IMR-90 (cell line): ENCODE data around the gene HOATZ. TPM values are rescaled to one million over a fixed set of nuclear protein-coding genes. Genes with fewer than 3 reads are reported as not detected.

Source experiments
- ATAC-seq: fragments of 200-7000 bp; cut with Tn5 transposase; 2 replicates; pipeline ENCODE4 v1.9.1; 2020; ENCODE audit warnings: low read depth, mild to moderate bottlenecking, moderate library complexity
- BruUV-seq: library from RNA; stranded (reverse); fragments of 400-500 nt; replicated peaks from 2 replicates; lab custom pipeline; 2021; lab: Mats Ljungman, UMichigan
- CTCF ChIA-PET: fragments of 300-600 bp; formaldehyde crosslinking; extraction: SDS; loops from one replicate; lab custom pipeline; 2021; ENCODE audit warnings: antibody characterized with exemption; lab: Yijun Ruan, JAX
- POLR2A ChIA-PET: fragments of 300-600 bp; sonication (Branson Sonifier 250); formaldehyde crosslinking; loops from one replicate; lab custom pipeline; 2022; ENCODE audit warnings: antibody characterized with exemption; ENCODE audit not compliant: unreplicated experiment; lab: Charles Lee
- DNase-seq: peaks from one replicate; pipeline ENCODE4 v3.0.0; 2013
- H2AFZ ChIP-seq: replicated peaks from 2 replicates; pipeline ENCODE3; 2013; ENCODE audit warnings: low read length, mild to moderate bottlenecking; ENCODE audit not compliant: poor library complexity
- H2AK5ac ChIP-seq: 2 replicates; pipeline ENCODE4 v1.6.1; 2013; ENCODE audit warnings: low read depth, low read length, inconsistent platforms
- H2AK9ac ChIP-seq: replicated peaks from 2 replicates; pipeline ENCODE3; 2013; ENCODE audit warnings: mild to moderate bottlenecking, low read depth, low read length, moderate library complexity; ENCODE audit not compliant: poor library complexity
- H2BK120ac ChIP-seq: 2 replicates; pipeline ENCODE4 v1.6.1; 2013; ENCODE audit warnings: low read depth, low read length, inconsistent platforms
- H2BK15ac ChIP-seq: 3 replicates; pipeline ENCODE4 v1.6.1; 2013; ENCODE audit warnings: low read depth, low read length, inconsistent platforms
- H2BK20ac ChIP-seq: 2 replicates; pipeline ENCODE4 v1.6.1; 2013; ENCODE audit warnings: low read depth, mild to moderate bottlenecking, inconsistent platforms, low read length, moderate library complexity
- H2BK5ac ChIP-seq: 2 replicates; pipeline ENCODE4 v1.6.1; 2013; ENCODE audit warnings: mild to moderate bottlenecking, low read depth, low read length, inconsistent platforms; ENCODE audit not compliant: poor library complexity, severe bottlenecking
- H3K14ac ChIP-seq: replicated peaks from 2 replicates; pipeline ENCODE4 v1.6.1; 2013; ENCODE audit warnings: low read depth, low read length, inconsistent platforms
- H3K18ac ChIP-seq: 2 replicates; pipeline ENCODE4 v1.6.1; 2013; ENCODE audit warnings: low read depth, low read length, control low read depth
- H3K23ac ChIP-seq: 2 replicates; pipeline ENCODE4 v1.6.1; 2013; ENCODE audit warnings: low read depth, low read length, inconsistent platforms
- H3K27ac ChIP-seq: 2 replicates; pipeline ENCODE4 v1.5.1; 2013; ENCODE audit warnings: mild to moderate bottlenecking, control low read depth, low read length; ENCODE audit not compliant: insufficient read depth
- H3K27me3 ChIP-seq: 2 replicates; pipeline ENCODE4 v1.6.1; 2013; ENCODE audit warnings: low read length; ENCODE audit not compliant: control insufficient read depth, insufficient read depth
- H3K36me3 ChIP-seq: 2 replicates; pipeline ENCODE4 v1.6.1; 2013; ENCODE audit warnings: low read length, mixed read lengths; ENCODE audit not compliant: control insufficient read depth, insufficient read depth
- H3K4ac ChIP-seq: 2 replicates; pipeline ENCODE4 v1.6.1; 2013; ENCODE audit warnings: low read depth, low read length, inconsistent platforms
- H3K4me1 ChIP-seq: 2 replicates; pipeline ENCODE4 v1.6.1; 2013; ENCODE audit warnings: low read length, mixed read lengths; ENCODE audit not compliant: control insufficient read depth, insufficient read depth
- H3K4me2 ChIP-seq: 2 replicates; pipeline ENCODE4 v1.6.1; 2013; ENCODE audit warnings: low read depth, mild to moderate bottlenecking, control low read depth, low read length, moderate library complexity
- H3K4me3 ChIP-seq: 2 replicates; pipeline ENCODE4 v1.5.1; 2013; ENCODE audit warnings: low read depth, mild to moderate bottlenecking, control low read depth, low read length, moderate library complexity; ENCODE audit not compliant: insufficient read depth
- H3K56ac ChIP-seq: 2 replicates; pipeline ENCODE4 v1.6.1; 2013; ENCODE audit warnings: low read length, inconsistent platforms; ENCODE audit not compliant: insufficient read depth; ENCODE audit errors: extremely low read depth
- H3K79me1 ChIP-seq, 2 experiments: 2 replicates each; pipeline ENCODE4 v1.6.1; 2013; ENCODE audit warnings: low read length in 2 of 2, inconsistent platforms in 1 of 2, low read depth in 1 of 2
- H3K9ac ChIP-seq: 2 replicates; pipeline ENCODE4 v1.6.1; 2013; ENCODE audit warnings: low read depth, low read length, control low read depth
- H3K9me1 ChIP-seq: 2 replicates; pipeline ENCODE4 v1.6.1; 2013; ENCODE audit warnings: low read length, inconsistent platforms; ENCODE audit not compliant: insufficient read depth
- H3K9me3 ChIP-seq: 2 replicates; pipeline ENCODE4 v1.6.1; 2013; ENCODE audit warnings: low read length; ENCODE audit not compliant: control insufficient read depth, insufficient read depth
- H4K20me1 ChIP-seq: 2 replicates; pipeline ENCODE4 v1.6.1; 2013; ENCODE audit warnings: low read length, inconsistent platforms; ENCODE audit not compliant: insufficient read depth
- H4K5ac ChIP-seq: 2 replicates; pipeline ENCODE4 v1.6.1; 2013; ENCODE audit warnings: mild to moderate bottlenecking, low read depth, low read length, control low read depth
- H4K8ac ChIP-seq, 2 experiments: 2 replicates each; pipeline ENCODE4 v1.6.1; 2013; ENCODE audit warnings: low read depth in 2 of 2, low read length in 2 of 2, control low read depth in 1 of 2, inconsistent platforms in 1 of 2
- H4K91ac ChIP-seq: 2 replicates; pipeline ENCODE4 v1.6.1; 2013; ENCODE audit warnings: low read depth, low read length, inconsistent platforms; ENCODE audit not compliant: insufficient read depth
- CHD1 ChIP-seq: IDR thresholded peaks from 2 replicates; pipeline ENCODE4 v1.6.1; 2012; ENCODE audit warnings: low read depth, low read length, improper control_type of control experiment
- MAZ ChIP-seq: IDR thresholded peaks from 2 replicates; pipeline ENCODE4 v1.6.1; 2012; ENCODE audit warnings: low read depth, mild to moderate bottlenecking, low read length, improper control_type of control experiment, moderate library complexity, borderline replicate concordance
- RCOR1 ChIP-seq: IDR thresholded peaks from 2 replicates; pipeline ENCODE4 v1.6.1; 2012; ENCODE audit warnings: mild to moderate bottlenecking, low read length, improper control_type of control experiment; ENCODE audit not compliant: insufficient replicate concordance
- USF2 ChIP-seq: fragments of 150-350 bp; IDR thresholded peaks from 2 replicates; pipeline ENCODE4 v1.6.1; 2017; ENCODE audit warnings: mild to moderate bottlenecking, antibody characterized with exemption, low read length, low read depth
- WGBS, 2 experiments: methylation state at CpG; one replicate each; pipeline versions ENCODE4 v1.1.5 to v1.1.7; 2013; ENCODE audit warnings: missing lambda C conversion rate in 2 of 2; ENCODE audit not compliant: insufficient read length in 1 of 2; ENCODE audit errors: extremely low coverage in 2 of 2; 5-methylcytosine and 5-hydroxymethylcytosine counted together
- dilution Hi-C: fragments of 300-500 bp; cut with HindIII; formaldehyde crosslinking; loops from one replicate; pipeline ENCODE4 v1.14.3; 2018; ENCODE audit warnings: low sequenced_read_pairs; ENCODE audit not compliant: unreplicated experiment
- in situ Hi-C: fragments of 300-500 bp; cut with MboI; formaldehyde crosslinking; loops from 3 replicates; pipeline ENCODE4 v1.14.3; 2019; ENCODE audit warnings: low sequenced_read_pairs, inconsistent platforms, mixed read lengths
- intact Hi-C: fragments of 100-400 bp; cut with micrococcal nuclease; formaldehyde crosslinking; loops from 2 replicates; pipeline ENCODE4 v1.10.0; 2022
- polyA plus RNA-seq, 3 experiments: library from polyadenylated mRNA; depleted of rRNA; stranded (reverse); fragments of >200 nt; gene quantifications; 2 replicates each; pipeline ENCODE4 v1.2.3, GENCODE V29; 2012; ENCODE audit warnings: low replicate concordance in 1 of 3
- total RNA-seq: library from RNA; depleted of rRNA; stranded (reverse); fragments of >200 nt; gene quantifications from 2 replicates; pipeline ENCODE4 v1.2.3, GENCODE V29; 2012

The HOATZ gene
- total and polyA plus RNA-seq, 2 of the 4 experiments (the other 2 are of a cell fraction) = not detected

GRCh38 chr11:111490496-111490895, 24.1 kb upstream of the HOATZ start:
- in situ Hi-C loops = no loop called here
- CTCF ChIA-PET = no interaction called here
- no peak overlapping the region for H4K8ac ChIP-seq

More at GRCh38 chr11:111490496-111490895, 24.1 kb upstream of the HOATZ start:
- intact Hi-C loops (no loop called here), dilution Hi-C loops (no loop called here)
- no peak overlapping the region for H2AFZ ChIP-seq
- H3K4me3 ChIP-seq = no peak overlapping the region
- no peak for DNase-seq
- H4K91ac ChIP-seq = no peak overlapping the region
- H3K14ac ChIP-seq = no peak overlapping the region
- no CpG with 5 or more reads among the region's 1 CpG for WGBS, 2 experiments
- no TSS peak for BruUV-seq
- no peak overlapping the region for H3K27ac ChIP-seq
- no peaks in the 10 kb centered on the region for H3K36me3 ChIP-seq
- H3K18ac ChIP-seq = no peak overlapping the region
- H2AK9ac ChIP-seq = no peak overlapping the region
- no peak overlapping the region for H3K9ac ChIP-seq
- no peak overlapping the region for H2BK20ac ChIP-seq
- POLR2A ChIA-PET = no interaction called here
- no peaks in the 10 kb centered on the region for H4K20me1 ChIP-seq
- no peak overlapping the region for H2BK5ac ChIP-seq
- no peaks in the 10 kb centered on the region for H3K9me1 ChIP-seq
- H2BK120ac ChIP-seq = no peak overlapping the region
- H2AK5ac ChIP-seq = no peak overlapping the region
- no peak overlapping the region for H4K5ac ChIP-seq
- no peaks in the 10 kb centered on the region for H3K9me3 ChIP-seq
- H3K4ac ChIP-seq = no peak overlapping the region
- no peak overlapping the region for H3K56ac ChIP-seq
- H3K4me2 ChIP-seq = no peak overlapping the region
- H3K79me1 ChIP-seq = no peaks in the 10 kb centered on the region
- TF ChIP-seq USF2 (no peak), CHD1 (no peak), RCOR1 (no peak), MAZ (no peak)
- no peak overlapping the region for H2BK15ac ChIP-seq
- ATAC-seq = no peak
- peaks cover 5% of the 10 kb centered on the region for H3K27me3 ChIP-seq
- no peak overlapping the region for H3K23ac ChIP-seq
- H3K4me1 ChIP-seq = no peaks in the 10 kb centered on the region
